H9 (cell line): ENCODE results near the gene YOD1. TPM values are rescaled to one million over a fixed set of nuclear protein-coding genes. Genes with fewer than 3 reads are reported as not detected.

Experiments
- DNase-seq: peaks from one replicate; pipeline ENCODE4 v3.0.0-alpha.2; 2017
- H2AFZ ChIP-seq: one replicate; pipeline ENCODE4 v1.6.1; 2013; ENCODE audit warnings: mild to moderate bottlenecking, low read length, control low read depth, moderate library complexity
- H2AK5ac ChIP-seq: 2 replicates; pipeline ENCODE4 v1.6.1; 2013; ENCODE audit warnings: low read length, control low read depth, mixed read lengths; ENCODE audit not compliant: insufficient read length
- H2BK120ac ChIP-seq: one replicate; pipeline ENCODE4 v1.6.1; 2013; ENCODE audit warnings: low read depth, mild to moderate bottlenecking, low read length, control low read depth, inconsistent platforms; ENCODE audit not compliant: poor library complexity, severe bottlenecking
- H2BK12ac ChIP-seq: 2 replicates; pipeline ENCODE4 v1.6.1; 2013; ENCODE audit warnings: low read length, control low read depth, mixed read lengths, low read depth; ENCODE audit not compliant: insufficient read length
- H2BK15ac ChIP-seq: 2 replicates; pipeline ENCODE4 v1.6.1; 2013; ENCODE audit warnings: low read depth, low read length, control low read depth
- H2BK20ac ChIP-seq: one replicate; pipeline ENCODE4 v1.6.1; 2013; ENCODE audit warnings: low read depth, mild to moderate bottlenecking, low read length, control low read depth, inconsistent platforms; ENCODE audit not compliant: poor library complexity, severe bottlenecking
- H2BK5ac ChIP-seq: 2 replicates; pipeline ENCODE4 v1.6.1; 2013; ENCODE audit warnings: low read length, control low read depth, mixed read lengths; ENCODE audit not compliant: insufficient read length
- H3K14ac ChIP-seq: 2 replicates; pipeline ENCODE4 v1.6.1; 2013; ENCODE audit warnings: low read length, control low read depth; ENCODE audit not compliant: insufficient read depth
- H3K18ac ChIP-seq: 2 replicates; pipeline ENCODE4 v1.6.1; 2013; ENCODE audit warnings: low read depth, mild to moderate bottlenecking, mixed read lengths, low read length, control low read depth; ENCODE audit not compliant: insufficient read length
- H3K23ac ChIP-seq: 2 replicates; pipeline ENCODE4 v1.6.1; 2013; ENCODE audit warnings: low read length, control low read depth, mixed read lengths, low read depth; ENCODE audit not compliant: insufficient read length
- H3K23me2 ChIP-seq: 2 replicates; pipeline ENCODE4 v1.6.1; 2013; ENCODE audit warnings: low read depth, mild to moderate bottlenecking, mixed read lengths, low read length, control low read depth; ENCODE audit not compliant: insufficient read length, poor library complexity, severe bottlenecking
- H3K27ac ChIP-seq: 2 replicates; pipeline ENCODE4 v1.5.1; 2013; ENCODE audit warnings: low read length, control low read depth, mixed read lengths, low read depth; ENCODE audit not compliant: insufficient read length
- H3K27me3 ChIP-seq: 2 replicates; pipeline ENCODE4 v1.6.1; 2013; ENCODE audit warnings: low read length, control low read depth, inconsistent platforms; ENCODE audit not compliant: insufficient read depth
- H3K4ac ChIP-seq: 2 replicates; pipeline ENCODE4 v1.6.1; 2013; ENCODE audit warnings: low read depth, mild to moderate bottlenecking, control low read depth, inconsistent platforms, low read length, moderate library complexity
- H3K4me1 ChIP-seq: 2 replicates; pipeline ENCODE4 v1.6.1; 2013; ENCODE audit warnings: low read length, control low read depth, inconsistent platforms; ENCODE audit not compliant: insufficient read depth
- H3K4me2 ChIP-seq: 2 replicates; pipeline ENCODE4 v1.6.1; 2013; ENCODE audit warnings: low read length, control low read depth, mixed read lengths; ENCODE audit not compliant: insufficient read length, insufficient read depth
- H3K56ac ChIP-seq: 2 replicates; pipeline ENCODE4 v1.6.1; 2013; ENCODE audit warnings: low read depth, mild to moderate bottlenecking, mixed read lengths, low read length, control low read depth; ENCODE audit not compliant: insufficient read length
- H3K79me1 ChIP-seq: 2 replicates; pipeline ENCODE4 v1.6.1; 2013; ENCODE audit warnings: low read depth, mild to moderate bottlenecking, moderate library complexity, low read length, control low read depth, inconsistent platforms; ENCODE audit not compliant: insufficient read depth, poor library complexity, severe bottlenecking
- H3K79me2 ChIP-seq: 2 replicates; pipeline ENCODE4 v1.6.1; 2013; ENCODE audit warnings: low read length, control low read depth, inconsistent platforms; ENCODE audit not compliant: insufficient read depth
- H3K9ac ChIP-seq: 2 replicates; pipeline ENCODE4 v1.6.1; 2013; ENCODE audit warnings: low read length, control low read depth, mixed read lengths; ENCODE audit not compliant: insufficient read length; ENCODE audit errors: extremely low read depth
- H3K9me3 ChIP-seq: one replicate; pipeline ENCODE4 v1.6.1; 2013; ENCODE audit warnings: low read depth, low read length, inconsistent platforms; ENCODE audit not compliant: control insufficient read depth
- H3T11ph ChIP-seq: one replicate; pipeline ENCODE4 v1.6.1; 2013; ENCODE audit warnings: mild to moderate bottlenecking, low read length, control low read depth, inconsistent platforms
- H4K20me1 ChIP-seq: one replicate; pipeline ENCODE4 v1.6.1; 2013; ENCODE audit not compliant: control insufficient read depth, insufficient read length, insufficient read depth
- H4K5ac ChIP-seq: 2 replicates; pipeline ENCODE4 v1.6.1; 2013; ENCODE audit warnings: low read depth, mild to moderate bottlenecking, mixed read lengths, low read length, control low read depth; ENCODE audit not compliant: insufficient read length
- H4K8ac ChIP-seq: replicated peaks from 2 replicates; pipeline ENCODE4 v1.6.1; 2013; ENCODE audit warnings: low read length, control low read depth, mixed read lengths, low read depth; ENCODE audit not compliant: insufficient read length
- H4K91ac ChIP-seq: 2 replicates; pipeline ENCODE4 v1.6.1; 2013; ENCODE audit warnings: low read depth, mild to moderate bottlenecking, moderate library complexity, mixed read lengths, low read length, control low read depth; ENCODE audit not compliant: insufficient read length
- H3K27ac Mint-ChIP-seq, 3 experiments: 2 replicates in 2 of 3; 3 replicates in 1 of 3; pipeline ENCODE4 v1.8.0; 2020 to 2021; ENCODE audit warnings: mixed read lengths in 3 of 3, mild to moderate bottlenecking in 1 of 3, moderate library complexity in 1 of 3
- H3K27me3 Mint-ChIP-seq: 2 replicates; pipeline ENCODE4 v1.8.0; 2021; ENCODE audit warnings: low read depth, mild to moderate bottlenecking, moderate library complexity, mixed read lengths
- H3K36me3 Mint-ChIP-seq, 3 experiments: 2 replicates in 2 of 3; 3 replicates in 1 of 3; pipeline ENCODE4 v1.8.0; 2020 to 2021; ENCODE audit warnings: low read depth in 3 of 3, mixed read lengths in 3 of 3; ENCODE audit not compliant: insufficient read depth in 1 of 3
- H3K4me1 Mint-ChIP-seq, 2 experiments: 2 replicates each; pipeline ENCODE4 v1.8.0; 2020; ENCODE audit warnings: mixed read lengths in 2 of 2
- H3K4me3 Mint-ChIP-seq, 2 experiments: 2 replicates in 1 of 2; 3 replicates in 1 of 2; pipeline ENCODE4 v1.8.0; 2020 to 2021; ENCODE audit warnings: mild to moderate bottlenecking in 2 of 2, mixed read lengths in 2 of 2, moderate library complexity in 1 of 2
- H3K9me3 Mint-ChIP-seq, 2 experiments: 2 replicates in 1 of 2; 3 replicates in 1 of 2; pipeline ENCODE4 v1.8.0; 2020; ENCODE audit warnings: mild to moderate bottlenecking in 2 of 2, mixed read lengths in 2 of 2, moderate library complexity in 1 of 2
- WGBS: extraction: QIAGEN DNeasy Blood & Tissue Kit; methylation state at CpG from one replicate; pipeline ENCODE4 v1.1.7; 2013; ENCODE audit warnings: missing lambda C conversion rate, low lambda C conversion rate, mixed read lengths; ENCODE audit not compliant: insufficient read length; ENCODE audit errors: extremely low coverage; 5-methylcytosine and 5-hydroxymethylcytosine counted together
- total RNA-seq: library from RNA; stranded (reverse); gene quantifications from 2 replicates; pipeline ENCODE4 v1.2.1, GENCODE V29; 2021
- TF ChIP-seq, protein P1 (sequence below): fragments of 200-600 bp; sonication (generic); conservative IDR thresholded peaks from 3 replicates; pipeline ENCODE4 v1.8.0; 2021; ENCODE audit warnings: antibody characterized with exemption, mild to moderate bottlenecking

Gene YOD1
- total RNA-seq, 1 experiment from 2014 or later: 8.6 TPM

DNA sequence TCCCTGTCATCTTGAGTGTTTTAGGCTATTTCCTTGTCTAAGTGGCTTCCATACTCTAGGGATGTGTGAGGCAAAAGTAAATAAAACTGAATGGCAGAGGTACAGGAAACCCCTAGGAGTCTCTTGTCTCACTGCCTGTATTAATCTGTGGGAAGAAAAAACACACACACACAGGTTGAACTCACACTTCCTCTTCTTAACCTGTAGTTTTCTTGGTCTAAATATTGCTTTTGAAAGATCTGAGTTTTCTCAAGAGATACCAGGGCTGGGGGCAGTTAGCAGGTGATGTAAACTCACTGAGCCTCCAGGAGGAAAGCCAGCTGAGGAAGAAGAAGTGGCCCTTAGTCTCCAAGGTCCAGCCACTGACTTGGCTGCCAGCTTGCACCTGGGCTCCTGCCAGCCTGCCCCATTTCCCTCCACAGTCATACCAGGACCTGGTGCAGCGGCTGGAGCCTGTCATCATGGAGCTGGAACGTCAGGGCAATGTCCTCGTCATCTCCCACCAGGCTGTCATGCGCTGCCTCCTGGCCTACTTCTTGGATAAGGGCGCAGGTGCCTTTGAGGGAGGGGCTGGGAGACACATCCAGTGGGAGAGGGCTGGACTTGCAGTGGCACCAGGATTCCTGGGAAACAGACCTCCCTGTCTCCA is 19.0 kb upstream of the YOD1 start:
- WGBS: no CpG with 5 or more reads among the region's 5 CpGs
- no peak overlapping the region for H3K27ac Mint-ChIP-seq
- H2AK5ac ChIP-seq: no peak overlapping the region
- DNase-seq: no peak
- H2BK15ac ChIP-seq: no peak overlapping the region
- H3K4me1 ChIP-seq: no peaks in the 10 kb centered on the region
- no peak overlapping the region for H3T11ph ChIP-seq
- TF ChIP-seq, protein P1, sequence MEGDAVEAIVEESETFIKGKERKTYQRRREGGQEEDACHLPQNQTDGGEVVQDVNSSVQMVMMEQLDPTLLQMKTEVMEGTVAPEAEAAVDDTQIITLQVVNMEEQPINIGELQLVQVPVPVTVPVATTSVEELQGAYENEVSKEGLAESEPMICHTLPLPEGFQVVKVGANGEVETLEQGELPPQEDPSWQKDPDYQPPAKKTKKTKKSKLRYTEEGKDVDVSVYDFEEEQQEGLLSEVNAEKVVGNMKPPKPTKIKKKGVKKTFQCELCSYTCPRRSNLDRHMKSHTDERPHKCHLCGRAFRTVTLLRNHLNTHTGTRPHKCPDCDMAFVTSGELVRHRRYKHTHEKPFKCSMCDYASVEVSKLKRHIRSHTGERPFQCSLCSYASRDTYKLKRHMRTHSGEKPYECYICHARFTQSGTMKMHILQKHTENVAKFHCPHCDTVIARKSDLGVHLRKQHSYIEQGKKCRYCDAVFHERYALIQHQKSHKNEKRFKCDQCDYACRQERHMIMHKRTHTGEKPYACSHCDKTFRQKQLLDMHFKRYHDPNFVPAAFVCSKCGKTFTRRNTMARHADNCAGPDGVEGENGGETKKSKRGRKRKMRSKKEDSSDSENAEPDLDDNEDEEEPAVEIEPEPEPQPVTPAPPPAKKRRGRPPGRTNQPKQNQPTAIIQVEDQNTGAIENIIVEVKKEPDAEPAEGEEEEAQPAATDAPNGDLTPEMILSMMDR: no peak
- no peaks in the 10 kb centered on the region for H3K79me2 ChIP-seq
- no peak overlapping the region for H4K8ac ChIP-seq
- no peaks in the 10 kb centered on the region for H3K27me3 Mint-ChIP-seq
- H3K56ac ChIP-seq: no peak overlapping the region
- no peak overlapping the region for H2BK12ac ChIP-seq
- no peak overlapping the region for H3K9ac ChIP-seq
- no peak overlapping the region for H2BK120ac ChIP-seq
- H4K20me1 ChIP-seq: no peaks in the 10 kb centered on the region
- no peaks in the 10 kb centered on the region for H3K27me3 ChIP-seq
- peaks cover 6 to 34% (median 28%) of the 10 kb centered on the region in 3 experiments; a peak in 6 of 7 replicates for H3K36me3 Mint-ChIP-seq
- H4K5ac ChIP-seq: no peak overlapping the region
- H3K14ac ChIP-seq: no peak overlapping the region
- H3K23ac ChIP-seq: no peak overlapping the region
- H2BK5ac ChIP-seq: no peak overlapping the region
- H3K9me3 ChIP-seq: no peaks in the 10 kb centered on the region
- H3K18ac ChIP-seq: no peak overlapping the region
- no peak overlapping the region for H3K4me3 Mint-ChIP-seq
- no peak overlapping the region for H2AFZ ChIP-seq
- H3K23me2 ChIP-seq: no peaks in the 10 kb centered on the region
- H3K4me1 Mint-ChIP-seq: no peaks in the 10 kb centered on the region
- H3K9me3 Mint-ChIP-seq: no peaks in the 10 kb centered on the region
- H3K27ac ChIP-seq: no peak overlapping the region
- H3K4me2 ChIP-seq: no peak overlapping the region
- no peak overlapping the region for H4K91ac ChIP-seq
- H3K4ac ChIP-seq: no peak overlapping the region
- H2BK20ac ChIP-seq: no peak overlapping the region
- no peaks in the 10 kb centered on the region for H3K79me1 ChIP-seq
